OCI-LY3 (cell line): ENCODE measurements around the gene ADAM10.
A peak's percentile ranks its signal among the peaks of the same experiment; 100 is the strongest.

Experiments
- H2AFZ ChIP-seq: fragments of 200-600, 300-600 bp; shearing (Covaris generic); 2 replicates; pipeline ENCODE4 v1.6.0; 2014; ENCODE audit warnings: antibody characterized with exemption, low read depth, low read length
- H3K27ac ChIP-seq: fragments of 200-600, 300-600 bp; sonication (generic); 2 replicates; pipeline ENCODE4 v1.5.1; 2014; ENCODE audit warnings: mild to moderate bottlenecking, low read length, moderate library complexity, mixed read lengths
- H3K27me3 ChIP-seq: fragments of 200-600, 300-600 bp; sonication (generic); 2 replicates; pipeline ENCODE4 v1.6.1; 2014; ENCODE audit warnings: low read depth, low read length, mixed read lengths
- H3K36me3 ChIP-seq: fragments of 200-600, 300-600 bp; sonication (generic); replicated peaks from 2 replicates; pipeline ENCODE3; 2014; ENCODE audit warnings: low read depth, low read length, mixed read lengths
- H3K4me1 ChIP-seq: fragments of 300-600, 200-600 bp; sonication (generic); 2 replicates; pipeline ENCODE4 v1.6.1; 2014; ENCODE audit warnings: low read length, mixed read lengths
- H3K4me2 ChIP-seq: fragments of 200-600, 300-600 bp; sonication (generic); 2 replicates; pipeline ENCODE4 v1.6.1; 2014; ENCODE audit warnings: low read length, mixed read lengths
- H3K4me3 ChIP-seq: fragments of 300-600, 200-600 bp; sonication (generic); 2 replicates; pipeline ENCODE4 v1.5.1; 2014; ENCODE audit warnings: antibody characterized with exemption, mild to moderate bottlenecking, low read length, moderate library complexity
- H3K79me2 ChIP-seq: fragments of 300-600, 200-600 bp; shearing (Covaris generic); 2 replicates; pipeline ENCODE4 v1.6.1; 2014; ENCODE audit warnings: mild to moderate bottlenecking, low read length, mixed read lengths
- H3K9ac ChIP-seq: fragments of 300-600, 200-600 bp; shearing (Covaris generic); 2 replicates; pipeline ENCODE4 v1.6.0; 2014; ENCODE audit warnings: mild to moderate bottlenecking, low read length, moderate library complexity
- H3K9me3 ChIP-seq: fragments of 200-600, 300-600 bp; shearing (Covaris generic); 2 replicates; pipeline ENCODE4 v1.6.1; 2014; ENCODE audit warnings: low read length, mixed read lengths; ENCODE audit not compliant: insufficient read depth
- H4K20me1 ChIP-seq: fragments of 200-600, 300-600 bp; sonication (generic); 2 replicates; pipeline ENCODE4 v1.6.1; 2016; ENCODE audit warnings: low read length, mixed read lengths; ENCODE audit not compliant: insufficient read depth
- CTCF ChIP-seq: fragments of 200-600, 300-600 bp; sonication (generic); IDR thresholded peaks from 2 replicates; pipeline ENCODE4 v1.5.1; 2014; ENCODE audit warnings: antibody characterized with exemption, low read length, low read depth
- EZH2phosphoT487 ChIP-seq: fragments of 200-600 bp; shearing (Covaris generic); IDR thresholded peaks from 2 replicates; pipeline ENCODE4 v1.6.1; 2018; ENCODE audit warnings: antibody characterized with exemption, mixed run types, low read depth

The ADAM10 gene

GRCh38 chr15:58726867-58727266, 22.6 kb downstream of the ADAM10 start:
- Histone ChIP-seq H3K36me3 (peaks cover 2% of the 10 kb centered on the region), H3K27me3 (no peaks in the 10 kb centered on the region), H3K27ac (no peak overlapping the region), H3K4me3 (no peak overlapping the region), H3K4me1 (peaks cover 16% of the 10 kb centered on the region), H2AFZ (no peak overlapping the region), H3K4me2 (no peak overlapping the region), H3K9ac (no peak overlapping the region), H4K20me1 (peaks cover 20% of the 10 kb centered on the region), H3K79me2 (peaks cover 88% of the 10 kb centered on the region), H3K9me3 (no peaks in the 10 kb centered on the region)
- TF ChIP-seq EZH2phosphoT487 (no peak), CTCF (no peak)

DNA sequence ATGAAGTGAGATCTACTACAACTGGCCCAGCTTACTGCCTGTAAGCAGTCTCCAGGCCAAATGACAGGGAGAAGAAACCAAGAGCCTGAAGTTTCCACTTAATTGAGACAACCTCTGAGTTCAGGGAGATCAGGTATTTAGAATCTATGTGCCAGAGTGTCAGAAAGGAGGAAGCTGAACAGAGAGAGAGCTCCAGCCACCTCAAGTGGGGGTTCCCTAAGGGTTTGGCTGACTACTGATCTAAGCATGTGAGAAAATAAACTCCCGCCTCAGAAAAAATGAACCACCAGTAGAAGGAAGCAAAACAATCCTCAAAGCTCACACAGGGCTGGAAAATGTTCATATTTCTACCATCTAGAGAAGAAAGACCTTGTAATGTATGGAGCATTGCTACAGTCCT, 25.0 kb downstream of the ADAM10 start:
- H3K27me3 ChIP-seq: no peaks in the 10 kb centered on the region
- peaks cover 84% of the 10 kb centered on the region for H3K79me2 ChIP-seq
- peaks cover 16% of the 10 kb centered on the region for H3K4me1 ChIP-seq
- peak overlapping the region; percentile 41 for H3K9ac ChIP-seq
- TF ChIP-seq CTCF: no peak
- no peak for TF ChIP-seq EZH2phosphoT487
- peaks cover 8% of the 10 kb centered on the region for H4K20me1 ChIP-seq
- peak overlapping the region; percentile 52 for H3K4me3 ChIP-seq
- H3K36me3 ChIP-seq: peaks cover 7% of the 10 kb centered on the region
- H2AFZ ChIP-seq: no peak overlapping the region
- H3K9me3 ChIP-seq: no peaks in the 10 kb centered on the region
- H3K27ac ChIP-seq: peak overlapping the region; percentile 72
- peak overlapping the region; percentile 80 for H3K4me2 ChIP-seq

GRCh38 chr15:58717357-58717756, 32.1 kb downstream of the ADAM10 start:
- TF ChIP-seq EZH2phosphoT487 (no peak), CTCF (no peak)

DNA sequence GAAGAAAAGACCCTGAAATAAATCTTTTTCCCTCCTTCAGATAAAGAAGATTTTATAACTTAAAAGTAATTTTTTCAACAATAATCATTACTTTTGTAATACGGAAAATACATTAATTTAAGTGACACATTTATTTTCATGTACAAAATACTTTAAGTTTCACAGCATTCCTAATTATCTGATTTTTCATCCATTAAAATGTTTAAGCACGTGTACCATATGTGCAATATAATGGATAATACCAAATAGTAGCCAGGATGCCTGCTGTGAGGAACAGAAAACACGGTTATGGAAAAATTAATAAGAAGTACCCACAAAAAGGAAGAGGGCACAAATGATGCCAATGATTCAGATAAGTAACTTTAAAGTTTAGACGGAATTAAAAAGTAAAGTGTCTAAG, 33.5 kb downstream of the ADAM10 start:
- H2AFZ ChIP-seq: no peak overlapping the region
- H4K20me1 ChIP-seq: no peaks in the 10 kb centered on the region
- H3K27ac ChIP-seq: 0 out of 2 replicates have a peak overlapping the region, but pooled peaks have one; percentile 2
- H3K4me1 ChIP-seq: peaks cover 25% of the 10 kb centered on the region
- no peaks in the 10 kb centered on the region for H3K27me3 ChIP-seq
- H3K4me3 ChIP-seq: no peak overlapping the region; the same call in 1 of the 2 replicates
- TF ChIP-seq EZH2phosphoT487 (no peak), CTCF (no peak)
- no peaks in the 10 kb centered on the region for H3K9me3 ChIP-seq
- H3K4me2 ChIP-seq: peak overlapping the region; percentile 36
- no peak overlapping the region for H3K9ac ChIP-seq
- peaks cover 22% of the 10 kb centered on the region for H3K79me2 ChIP-seq
- H3K36me3 ChIP-seq: peaks cover 8% of the 10 kb centered on the region

More at GRCh38 chr15:58717357-58717756, 32.1 kb downstream of the ADAM10 start:
- H3K27ac ChIP-seq: no peak overlapping the region
- no peaks in the 10 kb centered on the region for H3K9me3 ChIP-seq
- H3K4me3 ChIP-seq: no peak overlapping the region
- H3K36me3 ChIP-seq: peaks cover 10% of the 10 kb centered on the region
- H4K20me1 ChIP-seq: no peaks in the 10 kb centered on the region
- H3K79me2 ChIP-seq: peaks cover 30% of the 10 kb centered on the region
- H3K9ac ChIP-seq: no peak overlapping the region
- H3K4me1 ChIP-seq: peaks cover 25% of the 10 kb centered on the region
- no peaks in the 10 kb centered on the region for H3K27me3 ChIP-seq
- H2AFZ ChIP-seq: no peak overlapping the region
- no peak overlapping the region for H3K4me2 ChIP-seq
